Activated T-helper 1 cell treated with Interleukin-2 at 50 U/mL for 16 hours (primary cell): ENCODE measurements around the gene WRAP73.

Source experiments
- DNase-seq: peaks from one replicate; pipeline ENCODE4 v3.0.0-alpha.2; 2020; ENCODE audit warnings: low read depth

The WRAP73 gene

GRCh38 chr1:3681898-3682806, 32.2 kb upstream of the WRAP73 start:
- no peak for DNase-seq

- no peak for DNase-seq
These were observed 31.5 kb upstream of the WRAP73 start for GRCh38 chr1:3681231-3681897.

- DNase-seq, result no peak
These were observed 30.8 kb upstream of the WRAP73 start for GRCh38 chr1:3680488-3681230.

- no peak for DNase-seq
These were observed 30.0 kb upstream of the WRAP73 start for GRCh38 chr1:3679799-3680453.

- DNase-seq, result no peak
These were observed 29.2 kb upstream of the WRAP73 start for GRCh38 chr1:3679098-3679555.

- DNase-seq, result no peak
These were observed 28.6 kb upstream of the WRAP73 start for GRCh38 chr1:3678361-3679097.

- no peak for DNase-seq
These were observed 27.6 kb upstream of the WRAP73 start for GRCh38 chr1:3677484-3677883.

- DNase-seq, result no peak
These were observed 26.9 kb upstream of the WRAP73 start for GRCh38 chr1:3676581-3677470.

- no peak for DNase-seq
These were observed 25.5 kb upstream of the WRAP73 start for GRCh38 chr1:3675436-3675835.

GRCh38 chr1:3674100-3675094, 24.5 kb upstream of the WRAP73 start:
- DNase-seq, result no peak

- no peak for DNase-seq
These were observed 23.6 kb upstream of the WRAP73 start for GRCh38 chr1:3673381-3674099.

GRCh38 chr1:3672971-3673361, 23.1 kb upstream of the WRAP73 start:
- DNase-seq, result no peak

- DNase-seq, result no peak
These were observed 22.5 kb upstream of the WRAP73 start for GRCh38 chr1:3672231-3672970.

GRCh38 chr1:3671371-3672180, 21.7 kb upstream of the WRAP73 start:
- no peak for DNase-seq

- DNase-seq, result no peak
These were observed 20.9 kb upstream of the WRAP73 start for GRCh38 chr1:3670823-3671265.

- no peak for DNase-seq
These were observed 20.1 kb upstream of the WRAP73 start for GRCh38 chr1:3669971-3670431.

- DNase-seq, result no peak
These were observed 19.5 kb upstream of the WRAP73 start for GRCh38 chr1:3669421-3669821.
